Parathyroid adenoma (tissue), 2 donors: ENCODE data around the gene CDK5.

Experiments
- H2AFZ ChIP-seq: fragments of 300-600 bp; sonication (generic); one replicate; pipeline ENCODE4 v1.7.0; 2017; ENCODE audit warnings: antibody characterized with exemption, mild to moderate bottlenecking
- H3K27ac ChIP-seq: fragments of 300-600 bp; sonication (generic); one replicate; pipeline ENCODE4 v1.7.0; 2017
- H3K27me3 ChIP-seq: fragments of 300-600 bp; sonication (generic); one replicate; pipeline ENCODE4 v1.7.0; 2017; ENCODE audit warnings: low read length; ENCODE audit not compliant: control insufficient read depth, insufficient read depth
- H3K36me3 ChIP-seq: fragments of 300-600 bp; sonication (generic); one replicate; pipeline ENCODE4 v1.7.0; 2017; ENCODE audit warnings: low read length; ENCODE audit not compliant: control insufficient read depth, insufficient read depth
- H3K4me1 ChIP-seq: fragments of 300-600 bp; sonication (generic); one replicate; pipeline ENCODE4 v1.7.0; 2017; ENCODE audit warnings: control low read depth
- H3K4me2 ChIP-seq: fragments of 300-600 bp; sonication (generic); one replicate; pipeline ENCODE4 v1.7.0; 2017; ENCODE audit warnings: low read length
- H3K4me3 ChIP-seq: fragments of 300-600 bp; sonication (generic); one replicate; pipeline ENCODE4 v1.7.0; 2017; ENCODE audit warnings: low read depth, low read length
- H3K79me2 ChIP-seq: fragments of 300-600 bp; sonication (generic); one replicate; pipeline ENCODE4 v1.7.0; 2017; ENCODE audit warnings: control low read depth
- H3K9ac ChIP-seq: fragments of 300-600 bp; sonication (generic); one replicate; pipeline ENCODE4 v1.7.0; 2017; ENCODE audit warnings: mild to moderate bottlenecking
- H3K9me3 ChIP-seq: fragments of 300-600 bp; sonication (generic); one replicate; pipeline ENCODE4 v1.7.0; 2017; ENCODE audit warnings: low read length; ENCODE audit not compliant: control insufficient read depth
- TF ChIP-seq, protein P1 (sequence below): fragments of 300-600 bp; sonication (generic); IDR thresholded peaks from one replicate; pipeline ENCODE4 v1.7.0; 2017; ENCODE audit warnings: antibody characterized with exemption, mild to moderate bottlenecking
- donor health status: primary hyperparathyroidism.

Gene CDK5

DNA sequence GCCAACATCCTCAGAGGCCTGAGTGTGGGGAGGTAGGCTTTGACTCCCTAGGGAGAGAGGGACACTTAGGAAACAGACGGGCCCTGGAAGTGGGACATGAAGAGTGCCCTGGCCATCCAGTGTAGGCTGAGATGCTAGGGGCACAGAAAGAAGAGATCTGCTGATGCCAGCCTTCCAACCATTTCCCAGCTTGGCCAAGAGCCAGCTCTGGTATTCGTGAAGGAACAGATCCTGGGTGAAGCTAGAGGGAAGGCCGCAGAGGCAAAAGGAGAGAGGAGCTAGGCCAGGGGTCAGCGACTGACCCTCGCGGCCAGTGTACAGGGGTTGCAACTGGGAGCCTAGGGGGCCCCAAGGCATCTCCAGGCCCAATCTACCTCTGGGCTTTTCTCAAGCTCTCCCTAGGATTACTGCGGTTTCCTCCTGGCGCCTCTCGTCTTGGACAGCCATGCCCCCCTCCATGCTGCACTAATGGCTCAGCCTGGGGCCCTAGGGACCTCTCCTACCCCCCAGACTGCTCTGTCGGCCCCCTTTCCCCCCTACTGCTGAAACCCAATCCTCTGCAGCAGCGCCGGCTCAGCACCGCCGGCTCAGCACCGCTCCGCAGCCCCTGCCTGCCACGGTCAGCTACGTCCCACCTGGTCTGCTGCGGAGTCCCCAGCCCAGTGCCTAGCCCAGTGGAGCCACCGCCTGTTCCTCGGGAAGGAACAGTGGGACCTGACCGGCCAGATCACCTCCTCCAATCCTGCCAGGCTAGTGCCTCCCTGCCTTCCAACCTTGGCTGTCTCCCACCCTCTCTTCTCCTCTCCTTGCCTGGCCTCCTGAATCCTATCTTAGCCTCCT, 9.5 kb downstream of the CDK5 start, which contains the start of gene ASIC3:
Gene ASIC3 (plus strand): TSS at position 556 of the 840 bp plus-strand sequence. CDS start 355 bp downstream, outside the sequence.
- H2AFZ ChIP-seq = peak within 1 kb of the TSS; percentile 23
- TF ChIP-seq, protein P1, sequence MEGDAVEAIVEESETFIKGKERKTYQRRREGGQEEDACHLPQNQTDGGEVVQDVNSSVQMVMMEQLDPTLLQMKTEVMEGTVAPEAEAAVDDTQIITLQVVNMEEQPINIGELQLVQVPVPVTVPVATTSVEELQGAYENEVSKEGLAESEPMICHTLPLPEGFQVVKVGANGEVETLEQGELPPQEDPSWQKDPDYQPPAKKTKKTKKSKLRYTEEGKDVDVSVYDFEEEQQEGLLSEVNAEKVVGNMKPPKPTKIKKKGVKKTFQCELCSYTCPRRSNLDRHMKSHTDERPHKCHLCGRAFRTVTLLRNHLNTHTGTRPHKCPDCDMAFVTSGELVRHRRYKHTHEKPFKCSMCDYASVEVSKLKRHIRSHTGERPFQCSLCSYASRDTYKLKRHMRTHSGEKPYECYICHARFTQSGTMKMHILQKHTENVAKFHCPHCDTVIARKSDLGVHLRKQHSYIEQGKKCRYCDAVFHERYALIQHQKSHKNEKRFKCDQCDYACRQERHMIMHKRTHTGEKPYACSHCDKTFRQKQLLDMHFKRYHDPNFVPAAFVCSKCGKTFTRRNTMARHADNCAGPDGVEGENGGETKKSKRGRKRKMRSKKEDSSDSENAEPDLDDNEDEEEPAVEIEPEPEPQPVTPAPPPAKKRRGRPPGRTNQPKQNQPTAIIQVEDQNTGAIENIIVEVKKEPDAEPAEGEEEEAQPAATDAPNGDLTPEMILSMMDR = no peak
- H3K27ac ChIP-seq = no peak within 1 kb of the TSS
- no peaks in the 10 kb centered on the region for H3K79me2 ChIP-seq
- no peaks in the 10 kb centered on the region for H3K27me3 ChIP-seq
- H3K4me2 ChIP-seq = no peak within 1 kb of the TSS
- no peak within 1 kb of the TSS for H3K4me3 ChIP-seq
- H3K9me3 ChIP-seq = no peaks in the 10 kb centered on the region
- H3K9ac ChIP-seq = no peak within 1 kb of the TSS
- H3K36me3 ChIP-seq = no peaks in the 10 kb centered on the region
- peaks cover 21% of the 10 kb centered on the region for H3K4me1 ChIP-seq

GRCh38 chr7:151046603-151047573, 10.8 kb downstream of the CDK5 start:
- Histone ChIP-seq H3K79me2 (no peaks in the 10 kb centered on the region), H3K4me3 (no peak overlapping the region), H3K27ac (no peak overlapping the region), H3K27me3 (no peaks in the 10 kb centered on the region), H3K9me3 (no peaks in the 10 kb centered on the region), H3K36me3 (no peaks in the 10 kb centered on the region), H3K4me2 (no peak overlapping the region), H3K4me1 (peaks cover 21% of the 10 kb centered on the region), H2AFZ (no peak overlapping the region), H3K9ac (no peak overlapping the region)
- TF ChIP-seq, protein P1 = no peak

DNA sequence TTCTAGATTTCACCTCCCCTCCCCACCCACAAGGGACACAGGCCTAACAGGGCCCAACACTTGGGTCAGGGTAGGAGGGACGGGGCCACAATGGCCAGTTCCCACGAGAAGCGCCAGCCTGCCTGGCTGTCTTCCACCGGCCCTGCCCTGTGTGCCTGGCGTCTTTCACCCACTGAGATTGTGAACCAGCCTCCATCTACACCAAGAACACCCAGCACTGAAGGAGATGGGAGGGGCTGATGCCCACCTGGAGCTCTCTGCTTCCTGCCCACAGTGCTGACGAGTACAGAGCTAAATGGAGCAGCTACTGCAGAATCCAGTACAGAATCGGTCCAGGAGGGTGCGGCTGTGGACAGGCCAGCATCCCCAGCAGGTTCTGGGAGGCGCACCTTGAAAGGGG, 11.7 kb downstream of the CDK5 start:
- H3K4me3 ChIP-seq = no peak overlapping the region
- H3K4me1 ChIP-seq = peaks cover 21% of the 10 kb centered on the region
- H3K79me2 ChIP-seq = no peaks in the 10 kb centered on the region
- no peak overlapping the region for H3K9ac ChIP-seq
- no peak overlapping the region for H3K4me2 ChIP-seq
- TF ChIP-seq, protein P1 = no peak
- no peaks in the 10 kb centered on the region for H3K9me3 ChIP-seq
- no peak overlapping the region for H3K27ac ChIP-seq
- no peaks in the 10 kb centered on the region for H3K27me3 ChIP-seq
- H3K36me3 ChIP-seq = no peaks in the 10 kb centered on the region
- no peak overlapping the region for H2AFZ ChIP-seq

DNA sequence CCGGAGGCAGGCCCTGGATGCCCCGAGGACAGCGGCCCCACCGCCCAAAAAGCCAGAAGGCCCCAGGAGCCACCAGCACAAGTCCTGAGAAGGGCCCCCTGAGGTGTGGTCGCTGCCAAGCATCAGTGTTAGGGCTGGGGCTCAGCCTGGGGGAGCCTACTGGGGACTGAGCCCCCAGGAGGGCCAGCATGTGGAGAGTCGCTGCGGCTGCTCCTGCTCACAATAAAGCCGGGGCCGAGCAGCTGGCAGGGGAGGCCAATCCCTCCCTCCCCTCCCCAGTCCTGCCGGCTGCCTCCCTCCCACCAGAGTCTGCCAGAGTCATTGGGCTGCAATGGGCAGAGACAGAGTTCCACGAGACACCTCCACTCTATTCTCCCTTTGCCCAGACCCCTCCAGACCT, 12.4 kb downstream of the CDK5 start:
- Histone ChIP-seq H3K4me1 (peaks cover 21% of the 10 kb centered on the region), H3K9me3 (no peaks in the 10 kb centered on the region), H3K27ac (no peak overlapping the region), H3K9ac (no peak overlapping the region), H3K27me3 (no peaks in the 10 kb centered on the region), H3K4me2 (no peak overlapping the region), H3K36me3 (no peaks in the 10 kb centered on the region), H3K4me3 (no peak overlapping the region), H3K79me2 (no peaks in the 10 kb centered on the region), H2AFZ (no peak overlapping the region)
- TF ChIP-seq, protein P1 = no peak
